K562 (cell line): Measurements from ENCODE around the gene ATP2A1. TPM values are rescaled to one million over a fixed set of nuclear protein-coding genes. Genes with fewer than 3 reads are reported as not detected.

Experiments used
- CBX1 ChIP-seq: sonication (generic); IDR thresholded peaks from 2 replicates; pipeline ENCODE4 v1.6.1; 2016; ENCODE audit warnings: antibody characterized with exemption, low read depth, mild to moderate bottlenecking
- CHD1 ChIP-seq: fragments of 200-600 bp; sonication (generic); IDR thresholded peaks from one replicate; pipeline ENCODE4 v1.6.1; 2012; ENCODE audit warnings: mild to moderate bottlenecking, moderate library complexity, low read length, inconsistent platforms
- E2F6 ChIP-seq, 2 experiments: IDR thresholded peaks; 2 replicates each; pipeline ENCODE4 v1.6.1; 2011; ENCODE audit warnings: borderline replicate concordance in 1 of 2, control low read depth in 1 of 2, low read depth in 1 of 2, low read length in 1 of 2, mild to moderate bottlenecking in 1 of 2, mixed read lengths in 1 of 2, moderate library complexity in 1 of 2; ENCODE audit not compliant: insufficient read depth in 1 of 2, insufficient read length in 1 of 2, poor library complexity in 1 of 2, severe bottlenecking in 1 of 2; ENCODE audit errors: extremely low read depth in 1 of 2
- ELF1 ChIP-seq: fragments of 200-800 bp; sonication (Bioruptor generic); IDR thresholded peaks from 2 replicates; pipeline ENCODE4 v1.6.1; 2016; ENCODE audit warnings: missing genetic modification characterization, missing compliant biosample characterization
- KHSRP ChIP-seq: fragments of 450-650 bp; IDR thresholded peaks from 2 replicates; pipeline ENCODE4 v1.6.1; 2017
- MECOM ChIP-seq: fragments of 250-450 bp; sonication (Bioruptor Pico); IDR thresholded peaks from 2 replicates; pipeline ENCODE4 v1.8.0; 2022; ENCODE audit warnings: inconsistent platforms
- NR3C1 ChIP-seq: sonication (generic); formaldehyde crosslinking; IDR thresholded peaks from 2 replicates; pipeline ENCODE4 v1.8.1; 2022; ENCODE audit warnings: missing genetic modification reagents
- SNIP1 ChIP-seq: fragments of 450-650 bp; IDR thresholded peaks from 2 replicates; pipeline ENCODE4 v1.7.1; 2017; ENCODE audit warnings: low read depth, mild to moderate bottlenecking
- TCF3 ChIP-seq: sonication (generic); formaldehyde crosslinking; IDR thresholded peaks from 2 replicates; pipeline ENCODE4 v1.4.0; 2020; ENCODE audit warnings: mild to moderate bottlenecking, missing genetic modification reagents
- TCF7L2 ChIP-seq: fragments of 150-350 bp; IDR thresholded peaks from 2 replicates; pipeline ENCODE4 v1.6.1; 2016; ENCODE audit warnings: low read depth, mild to moderate bottlenecking, low read length, moderate library complexity
- TOE1 ChIP-seq, 2 experiments: fragments of 450-650 bp in 1 of 2; sonication (generic) in 1 of 2; formaldehyde crosslinking in 1 of 2; IDR thresholded peaks; 2 replicates each; pipeline versions ENCODE4 v1.7.1 to v1.8.0; 2016 to 2022; ENCODE audit warnings: borderline replicate concordance in 2 of 2, mild to moderate bottlenecking in 2 of 2, antibody characterized with exemption in 1 of 2, inconsistent platforms in 1 of 2, low read depth in 1 of 2, missing genetic modification reagents in 1 of 2, moderate library complexity in 1 of 2
- UBTF ChIP-seq, 2 experiments: IDR thresholded peaks; 2 replicates each; pipeline ENCODE4 v1.6.1; 2012; ENCODE audit warnings: improper control_type of control experiment in 2 of 2, low read depth in 2 of 2, low read length in 2 of 2, borderline replicate concordance in 1 of 2
- ZBTB26 ChIP-seq: fragments of 450-650 bp; formaldehyde crosslinking; IDR thresholded peaks from 2 replicates; pipeline ENCODE4 v1.4.0; 2022; ENCODE audit warnings: missing genetic modification characterization
- ZNF324 ChIP-seq: fragments of 250-450 bp; sonication (Bioruptor Pico); IDR thresholded peaks from 2 replicates; pipeline ENCODE4 v1.4.0; 2020; ENCODE audit warnings: mild to moderate bottlenecking
- ZNF431 ChIP-seq: sonication (generic); formaldehyde crosslinking; IDR thresholded peaks from 2 replicates; pipeline ENCODE4 v1.8.0; 2022; ENCODE audit warnings: mild to moderate bottlenecking, missing genetic modification reagents
- ZNF668 ChIP-seq: fragments of 250-450 bp; sonication (Bioruptor Pico); IDR thresholded peaks from 2 replicates; pipeline ENCODE4 v1.8.0; 2022; ENCODE audit warnings: mild to moderate bottlenecking, inconsistent platforms
- polyA plus RNA-seq, 8 experiments: library from polyadenylated mRNA; depleted of rRNA in 4 of 8; stranded (reverse) in 5 of 8; unstranded in 3 of 8; fragments of >200 nt; fragmentation: Nextera tagmentation in 2 of 8; fragmentation: Illumina TruSeq in 1 of 8; extraction: Ambion mirVana in 2 of 8; extraction: Trizol in 1 of 8; gene quantifications; 2 replicates each; pipeline versions ENCODE4 v1.2.1 to v1.2.3, GENCODE V29; 2011 to 2014; ENCODE audit warnings: inconsistent platforms in 1 of 8, missing spikeins in 1 of 8
- total RNA-seq, 7 experiments: library from RNA; depleted of rRNA in 6 of 7; stranded (reverse); fragments of >200 nt in 6 of 7; fragmentation: Illumina TruSeq in 2 of 7; extraction: Trizol in 2 of 7; gene quantifications; 2 replicates each; pipeline versions ENCODE4 v1.2.1 to v1.2.3, GENCODE V29; 2011 to 2021; ENCODE audit warnings: low replicate concordance in 1 of 7
- TF ChIP-seq, protein P1 (sequence below), 2 experiments: IDR thresholded peaks in 1 of 2; conservative IDR thresholded peaks in 1 of 2; 2 replicates each; pipeline ENCODE4 v1.6.1; 2016; ENCODE audit warnings: low read depth in 2 of 2, mild to moderate bottlenecking in 1 of 2, missing compliant biosample characterization in 1 of 2, missing genetic modification characterization in 1 of 2, moderate library complexity in 1 of 2
- TF ChIP-seq, protein P2 (sequence below): IDR thresholded peaks from 2 replicates; pipeline ENCODE4 v1.6.1; 2014; ENCODE audit warnings: antibody characterized with exemption

ATP2A1 gene
- total and polyA plus RNA-seq, 9 of the 15 experiments (the other 6 are each of a cell fraction or from before 2014, with no cell fraction given) = 0.25 to 2.6 (median 0.65) TPM

- TF ChIP-seq TOE1 (IDR thresholded peaks at IDR 0.05; ENCODE audit: borderline replicate concordance) = no peak
- no peak for TF ChIP-seq TOE1 (CRISPR knock-in tag; IDR thresholded peaks at IDR 0.05; ENCODE audit: borderline replicate concordance, low read depth)
- peak; percentile 97 for TF ChIP-seq ELF1
- TF ChIP-seq TCF3 (CRISPR knock-in tag) = no peak
- TF ChIP-seq ZNF324 (CRISPR knock-in tag) = no peak
- TF ChIP-seq CBX1 = no peak
- no peak for TF ChIP-seq ZNF431 (CRISPR knock-in tag)
- no peak for TF ChIP-seq ZNF668 (CRISPR knock-in tag)
- no peak for TF ChIP-seq MECOM (CRISPR knock-in tag)
- TF ChIP-seq CHD1 = no peak
- TF ChIP-seq KHSRP = no peak
- TF ChIP-seq TCF7L2 = no peak
- no peak for TF ChIP-seq UBTF (IDR thresholded peaks at IDR 0.05; ENCODE audit: borderline replicate concordance in 1 of 2, low read depth in 2 of 2, low read length in 2 of 2)
- TF ChIP-seq NR3C1 (CRISPR knock-in tag) = no peak
- no peak for TF ChIP-seq ZBTB26 (CRISPR knock-in tag)
- TF ChIP-seq, protein P1, sequence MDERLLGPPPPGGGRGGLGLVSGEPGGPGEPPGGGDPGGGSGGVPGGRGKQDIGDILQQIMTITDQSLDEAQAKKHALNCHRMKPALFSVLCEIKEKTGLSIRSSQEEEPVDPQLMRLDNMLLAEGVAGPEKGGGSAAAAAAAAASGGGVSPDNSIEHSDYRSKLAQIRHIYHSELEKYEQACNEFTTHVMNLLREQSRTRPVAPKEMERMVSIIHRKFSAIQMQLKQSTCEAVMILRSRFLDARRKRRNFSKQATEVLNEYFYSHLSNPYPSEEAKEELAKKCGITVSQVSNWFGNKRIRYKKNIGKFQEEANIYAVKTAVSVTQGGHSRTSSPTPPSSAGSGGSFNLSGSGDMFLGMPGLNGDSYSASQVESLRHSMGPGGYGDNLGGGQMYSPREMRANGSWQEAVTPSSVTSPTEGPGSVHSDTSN (CRISPR knock-in tag; IDR thresholded peaks at IDR 0.05; ENCODE audit: low read depth) = no peak
- TF ChIP-seq, protein P1 (tag; conservative IDR thresholded peaks at IDR 0.05; ENCODE audit: low read depth) = no peak
- no peak for TF ChIP-seq SNIP1
- TF ChIP-seq, protein P2, sequence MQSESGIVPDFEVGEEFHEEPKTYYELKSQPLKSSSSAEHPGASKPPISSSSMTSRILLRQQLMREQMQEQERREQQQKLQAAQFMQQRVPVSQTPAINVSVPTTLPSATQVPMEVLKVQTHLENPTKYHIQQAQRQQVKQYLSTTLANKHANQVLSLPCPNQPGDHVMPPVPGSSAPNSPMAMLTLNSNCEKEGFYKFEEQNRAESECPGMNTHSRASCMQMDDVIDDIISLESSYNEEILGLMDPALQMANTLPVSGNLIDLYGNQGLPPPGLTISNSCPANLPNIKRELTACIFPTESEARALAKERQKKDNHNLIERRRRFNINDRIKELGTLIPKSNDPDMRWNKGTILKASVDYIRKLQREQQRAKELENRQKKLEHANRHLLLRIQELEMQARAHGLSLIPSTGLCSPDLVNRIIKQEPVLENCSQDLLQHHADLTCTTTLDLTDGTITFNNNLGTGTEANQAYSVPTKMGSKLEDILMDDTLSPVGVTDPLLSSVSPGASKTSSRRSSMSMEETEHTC = no peak
- TF ChIP-seq E2F6 (IDR thresholded peaks at IDR 0.05; ENCODE audit: borderline replicate concordance in 1 of 2, extremely low read depth in 1 of 2, insufficient read depth in 1 of 2, insufficient read length in 1 of 2, low read depth in 1 of 2, low read length in 1 of 2, poor library complexity in 1 of 2, severe bottlenecking in 1 of 2) = peak; percentile 13 to 25
These were observed 46.6 kb downstream of the ATP2A1 start, which contains the start of gene RABEP2 (continued) for GRCh38 chr16:28924762-28925385.
